Muscle of leg (tissue), 11 donors: ENCODE results near the gene PLEKHH2. TPM values are rescaled to one million over a fixed set of nuclear protein-coding genes. Genes with fewer than 3 reads are reported as not detected.
A peak's percentile ranks its signal among the peaks of the same experiment; 100 is the strongest.

Source experiments
- DNase-seq: peaks from one replicate; pipeline ENCODE4 v3.0.0; 2013
- H3K27ac ChIP-seq: one replicate; pipeline ENCODE4 v1.5.1; 2013; ENCODE audit warnings: mild to moderate bottlenecking, low read length, control low read depth
- H3K27me3 ChIP-seq: one replicate; pipeline ENCODE4 v1.6.1; 2013; ENCODE audit warnings: low read length; ENCODE audit not compliant: control insufficient read depth, insufficient read depth
- H3K36me3 ChIP-seq: one replicate; pipeline ENCODE4 v1.6.1; 2013; ENCODE audit warnings: low read length; ENCODE audit not compliant: control insufficient read depth, insufficient read depth
- H3K4me1 ChIP-seq: one replicate; pipeline ENCODE4 v1.6.1; 2013; ENCODE audit warnings: low read length; ENCODE audit not compliant: control insufficient read depth, insufficient read depth
- H3K4me3 ChIP-seq: one replicate; pipeline ENCODE4 v1.5.1; 2013; ENCODE audit warnings: low read length, control low read depth
- H3K9me3 ChIP-seq: replicated peaks from 2 replicates; pipeline ENCODE4 v1.6.1; 2013; ENCODE audit warnings: low read depth, low read length; ENCODE audit not compliant: control insufficient read depth
- WGBS: methylation state at CpG from one replicate; pipeline ENCODE4 v1.1.5; 2013; ENCODE audit warnings: missing lambda C conversion rate; ENCODE audit not compliant: insufficient coverage; 5-methylcytosine and 5-hydroxymethylcytosine counted together
- polyA plus RNA-seq, 8 donors: library from polyadenylated mRNA; unstranded; fragments of 120-200 nt; gene quantifications; one replicate each; pipeline versions ENCODE4 v1.2.1 to v1.2.3, GENCODE V29; 2013; ENCODE audit warnings: inconsistent platforms in 1 of 8, low replicate concordance in 1 of 8; ENCODE audit not compliant: insufficient read length in 8 of 8, insufficient read depth in 1 of 8
- total RNA-seq: library from RNA; stranded (reverse); fragments of 120-200 nt; gene quantifications from one replicate; pipeline ENCODE4 v1.2.4, GENCODE V29; 2013

PLEKHH2 gene
- total and polyA plus RNA-seq, 9 donors: 3.7 to 15.3 (median 7.1) TPM

- H3K4me1 ChIP-seq: no peaks in the 10 kb centered on the region
- WGBS: 79% methylated on average over 2 of the region's 6 CpGs
- H3K4me3 ChIP-seq: no peak overlapping the region
- DNase-seq: peak; percentile 66
- no peaks in the 10 kb centered on the region for H3K36me3 ChIP-seq
- H3K27ac ChIP-seq: no peak overlapping the region
- H3K9me3 ChIP-seq: no peaks in the 10 kb centered on the region
- H3K27me3 ChIP-seq: no peaks in the 10 kb centered on the region
Measured at GRCh38 chr2:43609290-43609918, 27.7 kb upstream of the PLEKHH2 start.

GRCh38 chr2:43610361-43610760 lies 26.7 kb upstream of the PLEKHH2 start:
- no peaks in the 10 kb centered on the region for H3K9me3 ChIP-seq
- no peak for DNase-seq
- H3K27ac ChIP-seq: no peak overlapping the region
- no peaks in the 10 kb centered on the region for H3K4me1 ChIP-seq
- no peaks in the 10 kb centered on the region for H3K36me3 ChIP-seq
- no peaks in the 10 kb centered on the region for H3K27me3 ChIP-seq
- H3K4me3 ChIP-seq: no peak overlapping the region
- 95% methylated on average over 3 of the region's 4 CpGs for WGBS

- H3K4me1 ChIP-seq: no peaks in the 10 kb centered on the region
- 74% methylated on average over 5 of the region's 14 CpGs for WGBS
- H3K36me3 ChIP-seq: no peaks in the 10 kb centered on the region
- no peaks in the 10 kb centered on the region for H3K9me3 ChIP-seq
- H3K27ac ChIP-seq: no peak overlapping the region
- peak; percentile 84 for DNase-seq
- no peak overlapping the region for H3K4me3 ChIP-seq
- no peaks in the 10 kb centered on the region for H3K27me3 ChIP-seq
Measured at GRCh38 chr2:43611987-43612894, 24.8 kb upstream of the PLEKHH2 start.

- Histone ChIP-seq H3K9me3 (no peaks in the 10 kb centered on the region), H3K4me3 (no peak overlapping the region), H3K4me1 (no peaks in the 10 kb centered on the region), H3K27ac (no peak overlapping the region), H3K27me3 (no peaks in the 10 kb centered on the region), H3K36me3 (no peaks in the 10 kb centered on the region)
- no peak for DNase-seq
- WGBS: 69% methylated on average over 3 of the region's 7 CpGs
Measured at GRCh38 chr2:43612944-43613343, 24.1 kb upstream of the PLEKHH2 start.

GRCh38 chr2:43616967-43617680 lies 19.9 kb upstream of the PLEKHH2 start:
- no peak overlapping the region for H3K4me3 ChIP-seq
- H3K9me3 ChIP-seq: no peaks in the 10 kb centered on the region
- no peak for DNase-seq
- no peaks in the 10 kb centered on the region for H3K4me1 ChIP-seq
- H3K36me3 ChIP-seq: no peaks in the 10 kb centered on the region
- no peak overlapping the region for H3K27ac ChIP-seq
- WGBS: 67% methylated on average over 2 of the region's 5 CpGs
- no peaks in the 10 kb centered on the region for H3K27me3 ChIP-seq

- no peak for DNase-seq
- H3K27me3 ChIP-seq: no peaks in the 10 kb centered on the region
- H3K4me3 ChIP-seq: no peak overlapping the region
- no peaks in the 10 kb centered on the region for H3K9me3 ChIP-seq
- H3K27ac ChIP-seq: no peak overlapping the region
- WGBS: 96% methylated on average over 10 of the region's 10 CpGs
- no peaks in the 10 kb centered on the region for H3K36me3 ChIP-seq
- H3K4me1 ChIP-seq: no peaks in the 10 kb centered on the region
Measured at GRCh38 chr2:43619511-43619910, 17.5 kb upstream of the PLEKHH2 start.

- Histone ChIP-seq H3K9me3 (no peaks in the 10 kb centered on the region), H3K27me3 (no peaks in the 10 kb centered on the region), H3K4me1 (no peaks in the 10 kb centered on the region), H3K4me3 (no peak overlapping the region), H3K27ac (no peak overlapping the region), H3K36me3 (no peaks in the 10 kb centered on the region)
- 48% methylated on average over 5 of the region's 6 CpGs for WGBS
- peak; percentile 46 for DNase-seq
Measured at GRCh38 chr2:43622931-43623451, 14.1 kb upstream of the PLEKHH2 start.

GRCh38 chr2:43631618-43632317 lies 5.3 kb upstream of the PLEKHH2 start:
- peak; percentile 67 for DNase-seq
- Histone ChIP-seq H3K9me3 (no peaks in the 10 kb centered on the region), H3K36me3 (no peaks in the 10 kb centered on the region), H3K4me1 (peaks cover 3% of the 10 kb centered on the region), H3K27ac (no peak overlapping the region), H3K4me3 (no peak overlapping the region), H3K27me3 (peaks cover 3% of the 10 kb centered on the region)
- 31% methylated on average over 6 of the region's 11 CpGs for WGBS

- Histone ChIP-seq H3K27ac (peak overlapping the region; percentile 55), H3K4me1 (peaks cover 9% of the 10 kb centered on the region), H3K4me3 (no peak overlapping the region), H3K36me3 (no peaks in the 10 kb centered on the region), H3K27me3 (peaks cover 12% of the 10 kb centered on the region), H3K9me3 (peaks cover 4% of the 10 kb centered on the region)
- no CpG with 5 or more reads among the region's 6 CpGs for WGBS
- DNase-seq: peak; percentile 86
Measured at GRCh38 chr2:43634604-43635306, 2.3 kb upstream of the PLEKHH2 start.
